Measurements from ENCODE around the gene GFER.
"Not testable (repeated sequence)": the region's sequence is repeated elsewhere in the genome, so short reads cannot be mapped to it uniquely, and the experiment has no call there.

GFER gene

GRCh38 chr16:2006317-2006716, 22.3 kb downstream of the GFER start:
- no peak for DNase-seq (ENCODE audit: low spot score)

- no peak for DNase-seq (ENCODE audit: low spot score)
These were observed 23.3 kb downstream of the GFER start for GRCh38 chr16:2007081-2007836.

GRCh38 chr16:2008009-2008526, 24.1 kb downstream of the GFER start:
- DNase-seq (ENCODE audit: low spot score): no peak

GRCh38 chr16:2008631-2009163, 24.7 kb downstream of the GFER start:
- DNase-seq (ENCODE audit: low spot score): no peak

GRCh38 chr16:2009164-2009711, 25.2 kb downstream of the GFER start:
- DNase-seq (ENCODE audit: low spot score): no peak

- DNase-seq (ENCODE audit: low spot score): peak; percentile 87
These were observed 26.0 kb downstream of the GFER start, which contains the start of gene ZNF598 for GRCh38 chr16:2009791-2010510. TSS of gene ZNF598 (minus strand) at chr16:2009821.

- not testable (repeated sequence) for DNase-seq (ENCODE audit: low spot score)
These were observed 27.7 kb downstream of the GFER start for GRCh38 chr16:2011726-2012125.

- no peak for DNase-seq (ENCODE audit: low spot score)
These were observed 29.5 kb downstream of the GFER start for GRCh38 chr16:2013527-2013926.

- no peak for DNase-seq (ENCODE audit: low spot score)
These were observed 31.3 kb downstream of the GFER start for GRCh38 chr16:2015117-2015946.

- no peak for DNase-seq (ENCODE audit: low spot score)
These were observed 31.9 kb downstream of the GFER start for GRCh38 chr16:2015947-2016208.

GRCh38 chr16:2016407-2016922, 32.5 kb downstream of the GFER start:
- DNase-seq (ENCODE audit: low spot score): no peak

- DNase-seq (ENCODE audit: low spot score): no peak
These were observed 35.5 kb downstream of the GFER start, which contains the start of gene NPW for GRCh38 chr16:2019518-2019920. TSS of gene NPW (plus strand) at chr16:2019785.

GRCh38 chr16:2019921-2020831, 36.2 kb downstream of the GFER start:
- no peak for DNase-seq (ENCODE audit: low spot score)

- no peak for DNase-seq (ENCODE audit: low spot score)
These were observed 38.7 kb downstream of the GFER start for GRCh38 chr16:2022723-2023091.

- peak; percentile 82 for DNase-seq (ENCODE audit: low spot score)
These were observed 39.4 kb downstream of the GFER start for GRCh38 chr16:2023092-2024031.

GRCh38 chr16:2024032-2024420, 40.0 kb downstream of the GFER start:
- no peak for DNase-seq (ENCODE audit: low spot score)

- no peak for DNase-seq (ENCODE audit: low spot score)
These were observed 41.3 kb downstream of the GFER start for GRCh38 chr16:2025251-2025650.

GRCh38 chr16:2025878-2026460, 42.0 kb downstream of the GFER start:
- DNase-seq (ENCODE audit: low spot score): no peak

- DNase-seq (ENCODE audit: low spot score): no peak
These were observed 42.5 kb downstream of the GFER start, which contains the start of gene NHERF2 for GRCh38 chr16:2026461-2027023. TSS of gene NHERF2 (plus strand) at chr16:2026902. CDS start at chr16:2027006, 104 bp downstream.

Measured in pons (tissue), 1 donor.